ENCODE measurements around the gene PDE4D. TPM values are rescaled to one million over a fixed set of nuclear protein-coding genes. Genes with fewer than 3 reads are reported as not detected.

PDE4D gene
- total and polyA plus RNA-seq, 4 donors = 12.8 to 167 (median 44.5) TPM

DNA sequence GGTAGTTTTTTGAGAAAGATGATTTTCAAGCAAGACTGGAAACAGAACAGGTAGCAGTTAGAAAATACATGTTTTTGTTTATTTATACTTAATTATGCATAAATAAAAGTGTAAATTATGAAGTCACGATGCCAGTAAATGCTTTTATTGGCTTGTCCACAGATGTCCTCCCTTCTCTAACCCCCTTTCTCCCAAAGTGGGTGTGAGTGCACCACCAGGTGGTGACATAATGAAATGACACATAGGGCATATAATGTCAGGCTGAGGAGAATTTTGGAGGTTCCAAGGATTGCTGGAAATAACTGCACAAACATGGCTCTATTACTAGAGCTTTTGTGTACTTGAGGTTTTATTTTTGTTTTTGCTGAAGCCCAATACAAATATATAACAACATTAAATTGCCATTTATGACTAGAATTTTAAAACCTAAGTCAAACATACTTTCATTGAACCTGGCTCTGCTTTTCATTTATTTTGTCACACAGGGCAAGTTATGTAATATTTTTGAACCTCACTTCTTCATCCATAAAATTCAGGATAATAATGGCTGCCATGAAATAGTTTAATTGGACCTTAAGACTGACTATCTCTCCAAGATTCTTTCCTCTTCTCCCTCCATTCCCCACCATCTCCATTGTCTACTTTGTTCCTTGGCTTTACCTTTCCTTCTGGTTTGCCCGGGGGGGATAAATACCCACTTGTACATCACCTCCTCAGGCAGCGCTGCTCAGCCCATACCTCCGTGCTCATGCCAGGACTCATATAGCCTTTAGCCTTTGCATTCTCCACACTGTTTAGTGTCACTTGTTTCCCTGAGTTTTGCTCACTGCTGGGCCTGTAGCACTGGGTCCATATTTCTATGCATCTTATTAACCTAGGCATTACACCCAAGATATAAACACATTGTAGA, 168.8 kb downstream of the PDE4D start:
- Histone ChIP-seq H3K9ac (ENCODE audit: insufficient read depth in 1 of 2, low read length in 2 of 2) (no peak overlapping the region), H3K9me3 (ENCODE audit: control insufficient read depth in 4 of 4, insufficient read depth in 3 of 4, low read length in 3 of 4) (no peaks in the 10 kb centered on the region), H3K4me3 (no peak overlapping the region), H3K4me1 (ENCODE audit: control insufficient read depth in 5 of 5, insufficient read depth in 5 of 5, low read length in 5 of 5) (peaks cover 0 to 10% (median 0%) of the 10 kb centered on the region in 5 donors), H3K27ac (ENCODE audit: low read depth in 1 of 2, low read length in 1 of 2) (no peak overlapping the region), H3K36me3 (ENCODE audit: control insufficient read depth in 4 of 4, insufficient read depth in 4 of 4, low read length in 4 of 4) (no peaks in the 10 kb centered on the region), H3K27me3 (ENCODE audit: control insufficient read depth in 3 of 3, insufficient read depth in 3 of 3, low read length in 2 of 3) (no peaks in the 10 kb centered on the region)
- no peak for ATAC-seq (ENCODE audit: insufficient read depth, low FRiP score)
- DNase-seq = peak in 2 of 3 donors; percentile 52 to 55
- 73 to 79% methylated on average over 4 of the region's 4 CpGs for WGBS, 2 donors
- TF ChIP-seq, protein P1, sequence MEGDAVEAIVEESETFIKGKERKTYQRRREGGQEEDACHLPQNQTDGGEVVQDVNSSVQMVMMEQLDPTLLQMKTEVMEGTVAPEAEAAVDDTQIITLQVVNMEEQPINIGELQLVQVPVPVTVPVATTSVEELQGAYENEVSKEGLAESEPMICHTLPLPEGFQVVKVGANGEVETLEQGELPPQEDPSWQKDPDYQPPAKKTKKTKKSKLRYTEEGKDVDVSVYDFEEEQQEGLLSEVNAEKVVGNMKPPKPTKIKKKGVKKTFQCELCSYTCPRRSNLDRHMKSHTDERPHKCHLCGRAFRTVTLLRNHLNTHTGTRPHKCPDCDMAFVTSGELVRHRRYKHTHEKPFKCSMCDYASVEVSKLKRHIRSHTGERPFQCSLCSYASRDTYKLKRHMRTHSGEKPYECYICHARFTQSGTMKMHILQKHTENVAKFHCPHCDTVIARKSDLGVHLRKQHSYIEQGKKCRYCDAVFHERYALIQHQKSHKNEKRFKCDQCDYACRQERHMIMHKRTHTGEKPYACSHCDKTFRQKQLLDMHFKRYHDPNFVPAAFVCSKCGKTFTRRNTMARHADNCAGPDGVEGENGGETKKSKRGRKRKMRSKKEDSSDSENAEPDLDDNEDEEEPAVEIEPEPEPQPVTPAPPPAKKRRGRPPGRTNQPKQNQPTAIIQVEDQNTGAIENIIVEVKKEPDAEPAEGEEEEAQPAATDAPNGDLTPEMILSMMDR (IDR thresholded peaks at IDR 0.05; ENCODE audit: control extremely low read depth, extremely low read depth) = peak; percentile 15

DNA sequence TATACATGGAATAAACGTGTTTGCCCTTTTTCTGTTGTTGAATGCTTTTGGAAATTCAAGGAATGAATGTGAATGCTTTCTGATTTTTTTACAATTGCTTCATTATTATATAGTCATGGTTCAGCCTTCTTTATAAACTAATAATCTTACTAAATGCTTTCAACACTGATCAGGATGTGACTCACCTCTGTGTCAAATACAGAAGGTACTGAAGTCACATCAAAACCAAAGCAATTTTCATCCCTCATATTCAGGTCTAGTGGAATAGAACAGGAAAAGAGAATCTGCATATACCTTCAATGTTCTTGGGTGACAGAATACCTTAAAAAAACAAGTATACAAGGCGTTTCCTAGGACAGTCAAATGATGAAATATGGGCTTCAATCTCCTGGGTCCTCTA, 170.7 kb downstream of the PDE4D start:
- Histone ChIP-seq H3K9me3 (ENCODE audit: control insufficient read depth in 4 of 4, insufficient read depth in 3 of 4, low read length in 3 of 4) (no peaks in the 10 kb centered on the region), H3K27me3 (ENCODE audit: control insufficient read depth in 3 of 3, insufficient read depth in 3 of 3, low read length in 2 of 3) (no peaks in the 10 kb centered on the region), H3K9ac (ENCODE audit: insufficient read depth in 1 of 2, low read length in 2 of 2) (no peak overlapping the region), H3K36me3 (ENCODE audit: control insufficient read depth in 4 of 4, insufficient read depth in 4 of 4, low read length in 4 of 4) (no peaks in the 10 kb centered on the region), H3K4me1 (ENCODE audit: control insufficient read depth in 5 of 5, insufficient read depth in 5 of 5, low read length in 5 of 5) (peaks cover 0 to 3% (median 0%) of the 10 kb centered on the region in 5 donors), H3K27ac (ENCODE audit: low read depth in 1 of 2, low read length in 1 of 2) (no peak overlapping the region), H3K4me3 (no peak overlapping the region)
- WGBS, 2 donors = 77 to 90% methylated on average over 2 of the region's 2 CpGs
- ATAC-seq (ENCODE audit: insufficient read depth, low FRiP score) = no peak
- no peak for DNase-seq
- TF ChIP-seq, protein P1 (IDR thresholded peaks at IDR 0.05; ENCODE audit: control extremely low read depth, extremely low read depth) = no peak

DNA sequence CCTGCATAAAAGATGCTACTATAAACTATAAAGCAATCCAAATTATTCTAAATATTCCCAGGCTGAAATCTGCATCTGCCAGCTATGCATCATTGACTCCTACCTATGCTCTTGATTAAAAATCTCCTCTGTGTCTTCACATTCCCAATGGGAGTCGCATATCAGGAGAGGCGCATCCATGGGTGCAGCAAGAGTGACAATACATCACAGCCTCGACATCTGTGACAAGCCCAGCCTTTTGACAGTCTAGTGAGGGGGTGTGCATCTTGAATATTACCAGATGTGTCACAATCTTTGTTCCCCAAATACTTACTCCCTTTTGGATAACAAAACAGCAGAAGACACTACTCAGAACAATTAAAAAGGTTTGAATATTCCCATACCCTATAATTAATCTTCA, 171.8 kb downstream of the PDE4D start:
- DNase-seq (no peak), ATAC-seq (ENCODE audit: insufficient read depth, low FRiP score) (no peak)
- Histone ChIP-seq H3K4me3 (no peak overlapping the region), H3K9ac (ENCODE audit: insufficient read depth in 1 of 2, low read length in 2 of 2) (no peak overlapping the region), H3K4me1 (ENCODE audit: control insufficient read depth in 5 of 5, insufficient read depth in 5 of 5, low read length in 5 of 5) (peaks cover 0 to 2% (median 0%) of the 10 kb centered on the region in 5 donors), H3K36me3 (ENCODE audit: control insufficient read depth in 4 of 4, insufficient read depth in 4 of 4, low read length in 4 of 4) (no peaks in the 10 kb centered on the region), H3K9me3 (ENCODE audit: control insufficient read depth in 4 of 4, insufficient read depth in 3 of 4, low read length in 3 of 4) (no peaks in the 10 kb centered on the region), H3K27ac (ENCODE audit: low read depth in 1 of 2, low read length in 1 of 2) (no peak overlapping the region), H3K27me3 (ENCODE audit: control insufficient read depth in 3 of 3, insufficient read depth in 3 of 3, low read length in 2 of 3) (no peaks in the 10 kb centered on the region)
- 90 to 94% methylated on average over 3 of the region's 3 CpGs for WGBS, 2 donors
- TF ChIP-seq, protein P1 (IDR thresholded peaks at IDR 0.05; ENCODE audit: control extremely low read depth, extremely low read depth) = no peak

Measured in lung (tissue), 12 donors.